K562 (cell line): ENCODE results near the gene SMIM36. TPM values are rescaled to one million over a fixed set of nuclear protein-coding genes. Genes with fewer than 3 reads are reported as not detected.

Experiments used
- CBX1 ChIP-seq: sonication (generic); IDR thresholded peaks from 2 replicates; pipeline ENCODE4 v1.6.1; 2016; ENCODE audit warnings: antibody characterized with exemption, low read depth, mild to moderate bottlenecking
- ETV1 ChIP-seq: fragments of 450-650 bp; conservative IDR thresholded peaks from 2 replicates; pipeline ENCODE4 v1.6.1; 2016; ENCODE audit warnings: missing genetic modification characterization, control low read depth, low read depth, missing compliant biosample characterization
- ETV6 ChIP-seq, 3 experiments: fragments of 150-350 bp in 1 of 3; sonication (generic) in 1 of 3; formaldehyde crosslinking in 1 of 3; IDR thresholded peaks; 2 replicates each; pipeline versions ENCODE4 v1.6.1 to v1.8.0; 2014 to 2022; ENCODE audit warnings: borderline replicate concordance in 2 of 3, low read depth in 2 of 3, antibody characterized with exemption in 1 of 3, low read length in 1 of 3, mild to moderate bottlenecking in 1 of 3, missing genetic modification reagents in 1 of 3
- RBBP5 ChIP-seq: fragments of 200-600 bp; sonication (generic); IDR thresholded peaks from 2 replicates; pipeline ENCODE4 v1.6.1; 2012; ENCODE audit warnings: borderline replicate concordance, mild to moderate bottlenecking, low read length, control low read depth, inconsistent platforms; ENCODE audit not compliant: insufficient read depth, poor library complexity, severe bottlenecking
- RBFOX2 ChIP-seq: fragments of 200-400 bp; formaldehyde crosslinking; IDR thresholded peaks from 2 replicates; pipeline ENCODE4 v1.6.1; 2017; ENCODE audit warnings: low read depth, mild to moderate bottlenecking, low read length, moderate library complexity
- SMAD4 ChIP-seq: fragments of 250-450 bp; sonication (Bioruptor Pico); conservative IDR thresholded peaks from 2 replicates; pipeline ENCODE4 v1.8.0; 2021; ENCODE audit warnings: inconsistent platforms, mild to moderate bottlenecking, moderate library complexity
- SRSF1 ChIP-seq: fragments of 200-400 bp; formaldehyde crosslinking; IDR thresholded peaks from 2 replicates; pipeline ENCODE4 v1.6.1; 2017; ENCODE audit warnings: mild to moderate bottlenecking, low read depth, low read length, moderate library complexity
- TSHZ1 ChIP-seq: fragments of 250-450 bp; sonication (Bioruptor Pico); IDR thresholded peaks from 2 replicates; pipeline ENCODE4 v1.4.0; 2020; ENCODE audit warnings: mild to moderate bottlenecking, moderate library complexity
- polyA plus RNA-seq, 8 experiments: library from polyadenylated mRNA; depleted of rRNA in 4 of 8; stranded (reverse) in 5 of 8; unstranded in 3 of 8; fragments of >200 nt; fragmentation: Nextera tagmentation in 2 of 8; fragmentation: Illumina TruSeq in 1 of 8; extraction: Ambion mirVana in 2 of 8; extraction: Trizol in 1 of 8; gene quantifications; 2 replicates each; pipeline versions ENCODE4 v1.2.1 to v1.2.3, GENCODE V29; 2011 to 2014; ENCODE audit warnings: inconsistent platforms in 1 of 8, missing spikeins in 1 of 8
- total RNA-seq, 7 experiments: library from RNA; depleted of rRNA in 6 of 7; stranded (reverse); fragments of >200 nt in 6 of 7; fragmentation: Illumina TruSeq in 2 of 7; extraction: Trizol in 2 of 7; gene quantifications; 2 replicates each; pipeline versions ENCODE4 v1.2.1 to v1.2.3, GENCODE V29; 2011 to 2021; ENCODE audit warnings: low replicate concordance in 1 of 7

The SMIM36 gene
- total and polyA plus RNA-seq, 9 of the 15 experiments (the other 6 are each of a cell fraction or from before 2014, with no cell fraction given) = not detected

GRCh38 chr17:55420776-55421178, 90.5 kb downstream of the SMIM36 start (continued):
- TF ChIP-seq TSHZ1 (CRISPR knock-in tag) (no peak), ETV1 (tag) (0 out of 2 replicates have a peak, but pooled peaks have one; percentile 30), ETV6 (IDR thresholded peaks at IDR 0.05; ENCODE audit: borderline replicate concordance in 1 of 2, low read depth in 2 of 2, low read length in 1 of 2) (no peak), ETV6 (CRISPR knock-in tag; IDR thresholded peaks at IDR 0.05; ENCODE audit: borderline replicate concordance) (0 out of 2 replicates have a peak, but pooled peaks have one; percentile 16), RBBP5 (peak; percentile 63), CBX1 (no peak), RBFOX2 (peak; percentile 32; the same call in 1 of the 2 replicates), SMAD4 (CRISPR knock-in tag) (peak; percentile 44; the same call in 1 of the 2 replicates), SRSF1 (no peak)
